Smooth muscle cell of bladder (primary cell): ENCODE results near the gene PCYT2. TPM values are rescaled to one million over a fixed set of nuclear protein-coding genes. Genes with fewer than 3 reads are reported as not detected.

Source experiments
- total RNA-seq: library from RNA; depleted of rRNA; stranded (reverse); fragments of >200 nt; gene quantifications from 2 replicates; pipeline ENCODE4 v1.2.3, GENCODE V29; 2014

The PCYT2 gene
- 61.2 and 81.8 TPM in 2 replicates for total RNA-seq

DNA sequence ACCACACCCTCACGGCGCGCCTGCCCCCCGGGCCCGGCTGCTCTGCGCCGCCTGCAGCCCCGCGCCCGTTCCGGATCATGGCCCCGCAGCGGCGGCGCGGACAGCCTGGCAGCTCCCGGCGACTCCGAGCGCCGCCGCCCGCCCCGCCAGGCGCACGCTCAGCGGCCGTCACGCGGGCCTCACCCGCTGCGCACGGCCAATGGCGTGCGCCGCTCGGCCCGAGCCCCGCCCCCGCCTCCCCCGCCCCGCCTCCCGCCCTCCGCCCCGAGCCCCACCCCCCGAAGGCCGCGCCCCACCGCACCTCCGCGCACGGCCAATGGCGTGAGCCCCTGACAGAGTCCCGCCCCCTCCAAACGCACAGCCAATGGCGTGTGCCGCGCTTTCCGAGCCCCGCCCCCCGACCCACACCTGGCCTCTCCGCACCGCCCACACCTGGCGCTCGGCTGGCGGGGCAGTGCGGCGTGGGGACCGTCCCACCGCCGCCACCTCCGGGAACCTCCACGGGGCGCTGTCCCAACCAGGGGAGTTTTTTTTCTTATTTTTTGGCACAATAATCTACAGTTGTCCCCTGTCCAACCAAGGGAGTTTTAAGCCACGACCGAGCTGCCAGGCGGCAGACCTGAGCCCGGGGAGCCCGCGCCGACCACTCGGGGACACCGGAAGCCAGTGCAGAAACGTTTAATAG lies at the start of gene PCYT2:
Gene PCYT2 (minus strand): TSS at position 123 of the 685 bp plus-strand sequence. CDS start 44 bp downstream, at position 79.

DNA sequence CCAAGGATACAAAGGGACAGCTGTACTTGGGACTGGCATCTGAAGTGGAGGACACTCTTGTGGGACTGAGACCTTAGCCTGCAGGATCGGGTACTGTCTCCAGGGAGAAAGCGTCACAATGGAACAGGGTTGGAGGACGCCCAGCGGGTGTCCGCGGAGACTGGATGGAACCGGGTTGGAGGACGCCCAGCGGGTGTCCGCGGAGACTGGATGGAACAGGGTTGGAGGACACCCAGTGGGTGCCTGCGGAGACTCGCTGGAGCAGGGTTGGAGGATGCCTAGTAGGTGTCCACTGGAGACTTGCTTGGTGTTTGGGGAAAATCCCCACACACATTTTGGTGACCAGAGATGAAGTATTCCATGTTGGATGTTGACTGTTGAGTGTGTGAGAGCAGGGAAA lies 36.0 kb upstream of the PCYT2 start, which contains the start of gene MYADML2:
Gene MYADML2 (minus strand): TSS at position 45 of the 400 bp plus-strand sequence. CDS start 5,492 bp downstream, outside the sequence.

DNA sequence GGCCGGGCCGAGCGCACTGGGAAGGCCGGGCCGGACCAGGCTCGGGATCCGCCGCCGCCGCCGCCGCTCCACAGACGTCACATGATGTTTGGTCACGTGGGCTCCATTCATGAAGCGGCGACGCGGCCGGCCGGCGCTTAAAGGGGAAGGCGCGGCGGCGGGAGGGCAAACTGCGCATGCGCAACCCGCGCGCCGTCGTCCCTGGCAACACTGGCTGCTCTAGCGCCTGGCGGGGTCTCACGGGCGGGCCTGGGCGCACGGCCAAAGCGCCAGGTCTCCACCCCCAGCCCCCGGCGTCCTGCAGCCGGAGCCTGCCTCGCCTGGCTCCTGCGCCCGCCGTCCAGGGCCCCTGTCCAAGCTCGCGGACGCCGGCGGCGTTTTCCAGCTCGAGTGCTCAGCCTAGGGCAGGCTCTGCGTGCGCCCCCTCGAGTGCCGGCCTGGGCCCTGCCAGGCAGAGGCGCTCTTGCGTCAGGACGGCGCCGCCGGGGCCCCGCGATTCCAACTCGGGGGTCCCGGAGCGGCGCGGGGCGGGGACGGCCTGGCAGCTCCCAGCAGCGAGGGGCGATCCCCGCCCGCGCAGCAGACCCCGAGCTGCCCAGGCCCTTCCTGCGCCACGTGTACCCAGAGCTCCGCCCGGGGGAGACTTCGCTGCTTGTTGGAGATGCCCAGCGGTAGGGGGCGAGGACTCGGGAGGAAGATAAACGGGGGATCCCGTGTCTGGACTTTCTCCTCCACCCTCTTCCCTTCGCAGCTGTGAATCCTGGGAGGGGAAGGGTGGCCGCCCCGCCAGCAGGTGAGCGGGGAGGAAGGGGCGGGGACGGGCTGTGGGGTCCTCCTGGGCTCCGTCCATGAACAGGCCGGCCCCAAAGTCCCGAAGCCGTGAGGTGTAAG lies 16.7 kb upstream of the PCYT2 start, which contains the start of gene MAFG:
Gene MAFG (minus strand): TSS at position 83 of the 891 bp plus-strand sequence. CDS start 4,550 bp downstream, outside the sequence.

DNA sequence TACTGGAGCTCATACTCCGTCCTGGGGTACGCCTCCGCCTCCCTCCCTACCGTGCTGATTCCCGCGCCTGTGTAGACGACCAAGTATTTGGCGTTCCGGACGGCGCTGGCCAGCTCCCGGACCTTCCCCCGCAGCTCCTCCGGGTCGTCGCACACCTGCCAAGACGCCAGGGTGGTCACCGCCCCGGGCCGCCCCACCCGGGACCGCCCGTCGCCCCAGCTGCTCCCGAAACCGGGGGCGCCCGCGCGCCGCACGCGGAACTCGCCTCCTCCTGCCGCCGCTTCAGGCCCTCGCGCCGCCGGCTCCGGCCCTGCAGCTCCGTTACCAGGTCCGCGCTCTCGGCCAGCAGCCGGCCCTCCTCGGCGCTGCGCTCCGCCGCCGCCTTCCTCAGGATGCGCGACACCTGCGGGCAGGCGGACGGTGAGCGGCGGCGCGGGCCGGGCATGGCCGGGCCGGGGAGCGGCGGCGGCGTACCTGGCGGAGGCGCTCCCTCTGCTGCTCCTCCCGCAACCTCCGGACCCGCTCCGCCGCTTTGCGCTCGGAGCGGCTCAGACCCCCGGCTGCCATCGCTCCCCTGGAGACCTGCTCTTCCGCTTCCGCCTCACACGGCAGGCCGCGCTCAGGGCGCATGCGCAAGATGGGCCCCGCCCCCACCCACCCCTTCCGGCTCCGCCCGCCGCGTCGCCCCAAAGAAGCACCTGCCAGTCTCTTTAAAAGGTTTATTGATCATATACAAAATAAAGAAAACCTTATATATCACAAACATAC lies 6.5 kb upstream of the PCYT2 start, which contains the start of gene SIRT7:
Gene SIRT7 (minus strand): TSS at position 612 of the 768 bp plus-strand sequence. CDS start 45 bp downstream, at position 567.

DNA sequence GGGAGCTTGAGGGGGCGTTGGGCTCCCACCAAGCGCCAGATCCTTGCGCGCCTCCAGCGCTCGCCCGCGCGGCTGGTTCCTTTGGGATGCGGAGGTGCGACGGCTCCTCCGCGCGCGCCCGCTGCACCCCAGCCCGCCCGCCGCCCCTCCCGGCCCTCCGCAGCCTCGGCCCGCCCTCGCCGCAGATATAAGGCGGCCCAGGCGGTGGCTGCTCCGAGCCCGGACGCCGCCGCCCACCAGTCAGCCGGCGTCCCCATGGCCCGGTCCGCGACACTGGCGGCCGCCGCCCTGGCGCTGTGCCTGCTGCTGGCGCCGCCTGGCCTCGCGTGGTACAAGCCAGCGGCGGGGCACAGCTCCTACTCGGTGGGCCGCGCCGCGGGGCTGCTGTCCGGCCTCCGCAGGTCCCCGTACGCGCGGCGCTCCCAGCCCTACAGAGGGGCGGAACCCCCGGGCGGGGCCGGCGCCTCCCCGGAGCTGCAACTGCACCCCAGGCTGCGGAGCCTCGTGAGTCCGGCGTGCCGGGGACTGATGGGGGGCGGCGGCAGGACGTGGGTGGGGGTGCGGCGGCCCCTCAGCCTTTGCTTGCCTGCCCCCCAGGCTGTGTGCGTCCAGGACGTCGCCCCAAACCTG lies 9.1 kb downstream of the PCYT2 start, which contains the start of gene NPB:
Gene NPB (plus strand): TSS at position 216 of the 630 bp plus-strand sequence. CDS start 40 bp downstream, at position 256.

DNA sequence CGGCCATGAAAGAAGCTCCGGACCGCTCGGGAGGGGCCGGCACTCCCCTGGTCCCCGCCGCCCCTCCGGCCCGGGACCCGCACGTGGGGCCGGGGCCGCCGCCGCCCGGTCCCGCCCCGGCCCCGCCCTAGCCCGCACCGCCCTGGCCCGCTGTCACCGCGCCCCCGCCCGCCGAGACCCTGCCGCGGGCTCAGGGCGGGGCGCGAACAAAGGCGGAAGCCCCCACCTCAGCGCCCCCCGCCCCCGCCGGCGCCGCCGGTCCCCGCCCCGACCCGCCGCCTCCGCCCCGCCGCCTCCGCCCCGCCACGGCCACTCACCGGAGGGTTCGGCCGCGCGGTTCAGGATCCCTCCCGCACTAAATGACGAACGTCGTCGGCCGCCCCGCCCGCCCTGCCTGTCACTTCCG lies 40.2 kb downstream of the PCYT2 start, which contains the start of gene ARHGDIA:
Gene ARHGDIA (minus strand): TSS at position 357 of the 406 bp plus-strand sequence. CDS start 1,407 bp downstream, outside the sequence.

DNA sequence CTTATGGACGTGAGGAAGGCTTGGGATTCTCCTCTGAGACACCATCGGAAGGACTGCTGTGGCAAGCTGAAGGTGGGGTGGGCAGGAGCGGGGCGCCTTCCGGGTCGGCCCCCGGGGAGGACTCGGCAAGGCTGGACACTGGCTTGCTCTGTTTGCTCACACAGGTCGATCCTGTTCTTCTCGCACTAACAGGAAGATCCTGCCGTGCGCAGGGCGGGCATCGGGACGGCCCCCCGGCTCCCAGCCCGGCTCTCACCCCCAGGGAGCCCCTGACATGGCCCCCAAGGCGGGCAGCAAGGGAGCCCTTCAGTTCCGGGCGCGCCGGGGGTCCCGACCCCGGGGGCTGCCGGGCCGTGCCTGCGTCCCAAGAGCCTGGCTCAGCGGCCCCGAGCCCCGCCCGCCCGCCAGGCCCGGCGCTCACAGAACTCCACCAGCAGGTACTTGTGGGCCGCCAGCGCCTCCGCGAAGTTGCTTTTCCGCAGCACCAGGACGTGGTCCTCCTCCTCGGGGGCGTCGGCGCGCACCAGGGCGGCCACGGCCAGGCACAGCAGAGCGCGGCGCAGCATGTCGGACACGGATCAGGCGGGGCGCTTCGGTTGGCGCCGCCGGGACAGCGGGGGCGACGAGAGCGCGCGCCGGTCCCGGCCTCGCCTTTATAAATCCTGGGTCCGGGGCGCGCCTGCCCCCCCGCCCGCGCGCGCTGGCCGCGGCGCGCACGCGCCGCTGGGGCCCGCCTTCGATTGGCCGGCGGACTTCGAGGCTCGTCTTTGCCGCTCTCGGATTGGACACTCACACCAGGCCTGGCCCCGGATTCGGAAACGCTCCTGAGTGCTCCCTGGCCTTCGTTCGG lies 51.1 kb downstream of the PCYT2 start, which contains the start of gene P4HB:
Gene P4HB (minus strand): TSS at position 630 of the 850 bp plus-strand sequence. CDS start 64 bp downstream, at position 566.

Other genes with a start within 250 kb of the PCYT2 start
- 30.7 and 33.1 TPM in 2 replicates for gene OXLD1, start 244.8 kb downstream of the PCYT2 start, total RNA-seq
- 6.5 TPM in 2 replicates for gene CCDC137, start 244.7 kb downstream of the PCYT2 start, total RNA-seq
- 25.5 and 37.8 TPM in 2 replicates for gene ARL16, start 227.6 kb downstream of the PCYT2 start, total RNA-seq
- 54.6 and 69.7 TPM in 2 replicates for gene HGS, start 227.4 kb downstream of the PCYT2 start, total RNA-seq
- 5.4 and 6.6 TPM in 2 replicates for gene MRPL12, start 208.0 kb downstream of the PCYT2 start, total RNA-seq
- gene SLC25A10, start 199.1 kb downstream of the PCYT2 start, total RNA-seq: 6.1 and 6.3 TPM in 2 replicates
- 0.09 TPM in 1 of 2 replicates, not detected in the other for gene GCGR, start 107.2 kb downstream of the PCYT2 start, total RNA-seq
- gene MCRIP1, start 78.1 kb downstream of the PCYT2 start, total RNA-seq: 78.6 and 95.7 TPM in 2 replicates
- not detected in 2 replicates for gene PPP1R27, start 76.3 kb downstream of the PCYT2 start, total RNA-seq
- gene P4HB, start 50.9 kb downstream of the PCYT2 start, total RNA-seq: 1,172 and 1,485 TPM in 2 replicates
- gene ARHGDIA, start 40.1 kb downstream of the PCYT2 start, total RNA-seq: 48.4 and 63.1 TPM in 2 replicates
- gene ALYREF, start 19.8 kb downstream of the PCYT2 start, total RNA-seq: 109 and 112 TPM in 2 replicates
- gene ANAPC11, start 19.7 kb downstream of the PCYT2 start, total RNA-seq: 198 and 226 TPM in 2 replicates
- 0.28 and 0.46 TPM in 2 replicates for gene NPB, start 9.2 kb downstream of the PCYT2 start, total RNA-seq
- gene SIRT7, start 6.8 kb upstream of the PCYT2 start, total RNA-seq: 16.9 and 21.2 TPM in 2 replicates
- 13.7 and 17.0 TPM in 2 replicates for gene MAFG, start 16.3 kb upstream of the PCYT2 start, total RNA-seq
- gene PYCR1, start 25.9 kb upstream of the PCYT2 start, total RNA-seq: 105 and 117 TPM in 2 replicates
- gene MYADML2, start 35.8 kb upstream of the PCYT2 start, total RNA-seq: not detected in 2 replicates
- under 0.01 and 0.09 TPM in 2 replicates for gene NOTUM, start 49.8 kb upstream of the PCYT2 start, total RNA-seq
- 25.0 and 26.6 TPM in 2 replicates for gene ASPSCR1, start 66.2 kb upstream of the PCYT2 start, total RNA-seq
- 14.4 and 20.1 TPM in 2 replicates for gene CENPX, start 111.5 kb upstream of the PCYT2 start, total RNA-seq
- 9.2 and 11.1 TPM in 2 replicates for gene LRRC45, start 111.9 kb upstream of the PCYT2 start, total RNA-seq
- gene RAC3, start 120.3 kb upstream of the PCYT2 start, total RNA-seq: 5.7 and 10.6 TPM in 2 replicates
- gene DCXR, start 126.3 kb upstream of the PCYT2 start, total RNA-seq: 44.4 and 57.6 TPM in 2 replicates
- 27.9 and 44.6 TPM in 2 replicates for gene RFNG, start 140.4 kb upstream of the PCYT2 start, total RNA-seq
- 85.9 and 88.7 TPM in 2 replicates for gene GPS1, start 140.5 kb upstream of the PCYT2 start, total RNA-seq
- 48.6 and 57.0 TPM in 2 replicates for gene DUS1L, start 154.4 kb upstream of the PCYT2 start, total RNA-seq
- 67.0 and 94.7 TPM in 2 replicates for gene FASN, start 186.8 kb upstream of the PCYT2 start, total RNA-seq